ENCODE results near the gene ATXN8OS.
"Not testable (repeated sequence)": the region's sequence is repeated elsewhere in the genome, so short reads cannot be mapped to it uniquely, and the experiment has no call there.

ATXN8OS gene

GRCh38 chr13:70107498-70108281 lies at the start of gene ATXN8OS:
ATXN8OS (plus strand) TSS chr13:70107826.
- no peak for DNase-seq

GRCh38 chr13:70080012-70080411 lies 27.6 kb upstream of the ATXN8OS start:
- no peak for DNase-seq

GRCh38 chr13:70087247-70087646 lies 20.4 kb upstream of the ATXN8OS start:
- no peak for DNase-seq

- no peak for DNase-seq
These were observed 18.7 kb upstream of the ATXN8OS start for GRCh38 chr13:70088926-70089325.

GRCh38 chr13:70090036-70090723 lies 17.4 kb upstream of the ATXN8OS start:
- DNase-seq: no peak

DNA sequence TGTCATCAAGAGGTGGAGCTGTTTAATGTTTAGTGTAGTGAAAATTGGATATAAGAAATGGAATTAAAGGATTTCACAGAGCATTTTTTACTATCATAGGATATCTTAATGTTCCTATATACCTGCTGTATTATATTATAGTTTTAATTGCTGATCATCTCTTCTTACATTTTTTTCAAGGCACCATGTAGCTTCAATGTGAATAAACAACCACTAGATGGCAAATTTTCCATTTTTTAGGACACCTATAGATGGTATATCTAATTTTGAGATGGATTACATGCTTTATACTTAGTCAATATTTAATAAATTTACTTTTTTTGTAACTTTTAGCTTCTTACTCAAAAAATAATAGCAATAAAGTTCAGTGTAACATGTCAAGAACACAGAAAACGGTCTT lies 9.0 kb upstream of the ATXN8OS start:
- DNase-seq: no peak

DNA sequence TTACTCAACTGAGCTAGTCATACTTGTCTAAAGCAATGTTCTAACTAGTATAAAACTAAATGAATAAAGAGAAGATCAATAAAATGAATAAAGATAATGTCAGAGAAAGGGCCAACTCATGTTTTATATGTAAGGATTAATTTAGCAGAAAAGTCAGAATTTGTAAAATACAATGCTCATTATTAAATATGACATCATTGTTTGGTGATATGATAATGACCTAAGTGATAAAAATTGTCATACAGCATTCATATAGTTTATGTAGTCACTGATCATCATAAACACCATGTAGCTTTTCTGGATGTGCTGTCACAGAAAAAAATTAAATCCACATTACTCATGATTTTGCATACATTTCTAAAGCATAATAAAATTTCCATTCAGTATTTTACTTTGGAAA lies 3.1 kb upstream of the ATXN8OS start:
- no peak for DNase-seq

DNA sequence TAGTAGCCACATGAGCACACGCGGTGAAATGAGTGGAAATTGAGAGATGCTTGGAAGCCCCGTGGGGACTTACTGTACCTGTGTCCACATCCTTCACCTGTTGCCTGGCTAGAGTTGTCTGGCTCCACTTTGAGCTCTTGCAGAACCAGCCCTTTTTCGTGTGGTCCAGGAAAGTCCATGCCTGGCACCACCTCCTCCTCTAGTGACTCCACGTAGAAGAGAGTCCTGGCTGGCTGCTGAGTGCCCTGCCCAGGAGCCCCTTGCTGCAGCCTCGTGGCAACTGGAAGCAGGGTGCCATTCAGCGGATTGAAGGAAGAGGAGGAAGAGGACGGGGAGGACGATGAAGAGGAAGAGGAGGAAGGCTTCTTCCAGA lies 515 bp upstream of the ATXN8OS start:
- no peak for DNase-seq

DNA sequence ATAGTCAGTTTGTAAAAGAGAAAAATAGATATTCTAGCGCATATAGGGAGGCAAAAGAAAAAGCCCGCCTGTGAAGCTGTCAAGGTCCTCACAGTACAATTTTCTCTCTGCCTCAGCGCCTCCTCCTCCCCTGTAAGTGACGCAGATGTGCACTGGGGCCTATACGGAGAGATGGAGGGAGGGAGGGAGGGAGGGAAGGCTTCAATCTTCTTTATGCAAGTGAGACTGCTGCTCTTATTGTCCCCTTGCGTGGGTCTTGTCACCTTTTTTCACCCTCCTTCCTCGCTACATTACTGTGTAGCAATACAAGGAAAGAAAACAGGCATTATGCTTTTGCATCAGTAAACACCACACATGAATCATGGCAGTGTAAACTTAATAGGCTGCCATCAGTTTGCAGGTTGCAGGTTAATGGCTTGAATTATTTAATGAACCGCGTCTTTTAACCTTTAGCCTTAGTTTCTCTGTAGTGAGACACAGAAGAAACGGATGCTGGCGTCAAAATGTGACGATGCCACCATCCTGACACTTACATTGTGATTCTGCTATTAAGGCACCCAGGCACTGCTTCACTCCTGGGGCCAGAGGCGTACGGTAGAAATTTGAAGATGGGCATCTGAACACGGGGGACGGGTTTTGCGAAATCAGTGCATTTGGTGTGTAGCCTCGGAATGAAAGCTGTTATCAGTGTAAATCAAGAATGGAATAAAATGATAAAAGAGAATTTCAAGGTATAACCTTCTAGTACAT lies 905 bp downstream of the ATXN8OS start, which contains the start of gene KLHL1:
Gene KLHL1 (minus strand): TSS at position 97 of the 750 bp plus-strand sequence. CDS start 753 bp downstream, outside the sequence.
- DNase-seq: no peak

DNA sequence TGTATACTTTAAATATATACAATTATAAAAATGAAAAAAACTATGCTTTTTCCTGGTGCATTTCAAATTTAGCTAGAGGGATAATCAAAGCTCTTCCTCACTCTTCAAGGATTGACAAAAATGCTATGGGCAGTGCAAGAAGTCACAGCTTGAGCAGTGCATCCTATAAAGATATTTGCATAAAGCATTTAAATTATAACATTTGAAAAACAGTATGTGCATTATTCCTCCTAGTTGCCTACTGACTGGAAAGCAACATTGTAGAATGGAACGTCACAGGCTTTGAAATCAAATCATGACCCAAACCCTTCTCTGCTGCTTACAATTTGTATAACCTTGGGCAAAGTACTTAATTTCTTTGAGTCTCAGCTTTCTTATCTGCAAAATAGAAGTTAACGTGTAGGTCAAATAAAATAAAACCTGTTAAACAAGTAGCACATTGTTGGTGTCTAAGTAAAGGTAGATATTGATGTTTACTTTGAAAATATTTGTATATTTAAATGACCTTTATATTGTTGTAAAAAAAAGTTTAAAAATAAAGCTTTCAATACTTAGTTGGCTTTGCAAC lies 9.8 kb downstream of the ATXN8OS start:
- DNase-seq: no peak

- DNase-seq: no peak
These were observed 18.1 kb downstream of the ATXN8OS start for GRCh38 chr13:70125693-70126092.

- no peak for DNase-seq
These were observed 20.5 kb downstream of the ATXN8OS start for GRCh38 chr13:70128098-70128497.

DNA sequence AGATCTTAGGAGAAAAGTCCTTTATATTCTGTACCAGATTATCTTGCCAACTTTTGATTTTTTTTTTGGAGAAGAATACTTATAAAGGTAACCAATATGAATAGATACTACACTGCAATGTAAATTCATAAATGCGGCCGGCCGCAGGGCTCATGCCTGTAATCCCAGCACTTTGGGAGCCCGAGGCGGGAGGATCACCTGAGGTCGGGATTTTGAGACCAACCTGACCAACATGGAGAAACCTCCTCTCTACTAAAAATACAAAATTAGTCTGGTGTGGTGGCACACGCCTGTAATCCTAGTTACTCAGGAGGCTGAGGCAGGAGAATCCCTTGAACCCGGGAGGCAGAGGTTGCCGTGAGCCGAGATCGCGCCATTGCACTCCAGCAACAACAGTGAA lies 35.0 kb downstream of the ATXN8OS start:
- DNase-seq: not testable (repeated sequence)

GRCh38 chr13:70162141-70162540 lies 54.5 kb downstream of the ATXN8OS start:
- DNase-seq: no peak

DNA sequence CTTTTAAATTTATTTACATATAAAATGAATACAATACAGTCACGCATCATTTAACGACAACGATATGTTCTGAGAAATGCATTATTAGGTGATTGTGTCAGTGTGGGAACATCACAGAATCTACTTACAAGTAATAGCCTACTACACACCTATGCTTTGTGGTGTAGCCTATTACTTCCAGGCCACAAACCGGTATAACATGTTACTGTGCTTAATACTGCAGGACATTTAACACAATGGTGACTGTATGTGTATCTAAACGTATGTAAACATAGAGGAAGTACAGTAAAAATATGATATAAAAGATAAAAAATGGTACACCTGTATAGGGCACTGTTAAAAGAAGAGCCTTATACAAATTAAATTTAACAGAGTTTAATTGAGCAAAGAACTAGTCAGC lies 63.1 kb downstream of the ATXN8OS start:
- no peak for DNase-seq

- DNase-seq: no peak
These were observed 63.5 kb downstream of the ATXN8OS start for GRCh38 chr13:70171151-70171550.

DNA sequence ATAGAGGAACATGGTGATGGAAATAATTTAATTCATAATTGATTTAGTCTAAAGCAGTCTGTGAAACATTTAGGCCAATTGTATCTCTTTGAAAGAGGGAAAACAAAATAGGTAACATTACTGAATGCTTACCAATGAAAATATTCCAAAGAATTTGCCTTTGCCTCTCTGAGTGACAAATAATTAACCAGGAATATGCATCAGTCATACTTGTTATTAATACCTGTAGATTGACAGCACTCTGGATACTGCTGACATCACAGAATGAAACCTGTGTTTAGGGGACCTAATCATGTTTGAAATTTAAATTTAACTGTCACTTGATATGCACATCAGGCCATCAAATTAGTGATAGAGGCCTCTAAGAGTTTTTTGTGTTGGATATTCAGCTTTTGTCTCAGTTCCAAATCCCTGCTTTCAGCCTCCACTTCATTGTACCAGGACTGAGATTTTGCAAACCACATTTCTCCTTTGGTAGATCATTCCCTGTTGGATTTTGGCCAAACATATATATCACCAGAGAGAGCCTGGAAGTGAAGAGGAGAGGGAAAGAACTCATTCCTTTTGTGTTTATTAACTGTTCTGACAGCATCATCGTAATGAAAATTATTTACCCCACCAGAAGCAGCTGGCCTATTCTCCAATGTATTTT lies 65.4 kb downstream of the ATXN8OS start:
- no peak for DNase-seq

GRCh38 chr13:70173598-70173959 lies 66.0 kb downstream of the ATXN8OS start:
- DNase-seq: no peak

DNA sequence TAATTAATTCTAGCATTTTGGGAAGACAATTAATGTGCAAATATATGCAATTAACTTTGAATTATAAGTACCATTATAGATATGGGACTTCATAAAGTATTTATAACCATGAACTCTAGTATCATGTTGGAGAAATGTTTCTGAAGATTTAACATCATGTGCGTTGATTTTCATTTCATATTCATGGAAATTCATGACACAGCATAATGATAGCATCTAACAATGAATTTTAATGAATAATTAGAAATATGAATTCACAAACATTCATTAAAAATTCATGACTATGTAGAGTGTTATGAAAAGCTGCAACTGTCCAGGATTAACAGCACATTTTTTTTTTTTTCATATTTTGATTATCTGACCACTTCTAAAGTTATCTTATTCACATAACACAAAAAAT lies 70.7 kb downstream of the ATXN8OS start:
- no peak for DNase-seq
